ENCODE results near the gene CDC42BPA. TPM values are rescaled to one million over a fixed set of nuclear protein-coding genes. Genes with fewer than 3 reads are reported as not detected.
"Not testable (repeated sequence)": the region's sequence is repeated elsewhere in the genome, so short reads cannot be mapped to it uniquely, and the experiment has no call there.

CDC42BPA gene
- total and polyA plus RNA-seq, 2 of the 13 experiments (the other 11 are each of a cell fraction or from before 2014, with no cell fraction given), result 6.5 to 16.0 TPM

GRCh38 chr1:227281371-227281770 lies 36.9 kb downstream of the CDC42BPA start (continued):
- TF ChIP-seq, protein P1, sequence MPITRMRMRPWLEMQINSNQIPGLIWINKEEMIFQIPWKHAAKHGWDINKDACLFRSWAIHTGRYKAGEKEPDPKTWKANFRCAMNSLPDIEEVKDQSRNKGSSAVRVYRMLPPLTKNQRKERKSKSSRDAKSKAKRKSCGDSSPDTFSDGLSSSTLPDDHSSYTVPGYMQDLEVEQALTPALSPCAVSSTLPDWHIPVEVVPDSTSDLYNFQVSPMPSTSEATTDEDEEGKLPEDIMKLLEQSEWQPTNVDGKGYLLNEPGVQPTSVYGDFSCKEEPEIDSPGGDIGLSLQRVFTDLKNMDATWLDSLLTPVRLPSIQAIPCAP (CRISPR knock-in tag; IDR thresholded peaks at IDR 0.05; ENCODE audit: low read depth), result no peak
- TF ChIP-seq ZNF383 (CRISPR knock-in tag; IDR thresholded peaks at IDR 0.05; ENCODE audit: borderline replicate concordance) (no peak), NR1H2 (CRISPR knock-in tag; IDR thresholded peaks at IDR 0.05; ENCODE audit: borderline replicate concordance, low read depth) (no peak)

DNA sequence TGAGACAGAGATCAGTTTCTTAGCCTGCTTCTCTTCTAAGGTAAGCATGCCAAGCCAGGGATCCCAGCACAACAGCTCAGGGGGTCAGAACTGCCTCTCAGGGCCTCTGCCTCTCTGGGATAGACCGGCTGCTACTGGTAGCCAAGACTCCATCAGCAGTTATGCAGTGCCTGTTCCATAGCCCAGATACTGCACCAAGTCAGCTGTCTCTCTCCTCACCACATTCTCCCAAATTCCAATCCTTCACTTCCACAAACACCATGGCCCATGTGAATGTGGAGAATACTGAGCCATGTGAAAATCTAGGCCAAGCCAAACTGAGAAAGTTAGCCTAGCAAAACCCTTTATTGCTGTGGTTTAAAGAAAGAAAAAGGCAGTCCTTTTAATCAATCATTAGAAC lies 37.5 kb downstream of the CDC42BPA start:
- ChIA-PET POLR2A (no interaction called here), CTCF (ENCODE audit: low intra/inter-chr PET ratio, low total read pairs) (no interaction called here)
- no TSS peak for BruUV-seq (replicated peaks)
- 0 out of 5 replicates have a peak, but pooled peaks cover 0 to 3% of the 10 kb centered on the region in 2 experiments for H3K36me3 ChIP-seq (replicated peaks in 1 of 2; ENCODE audit: control insufficient read depth in 1 of 2, insufficient read depth in 2 of 2, low read length in 2 of 2)
- H3K9ac ChIP-seq (ENCODE audit: insufficient read depth, low read depth, low read length), result no peak overlapping the region
- DNase-seq (ENCODE audit: low spot score), result no peak
- H3K4me1 ChIP-seq (ENCODE audit: insufficient read depth, low read length), result no peaks in the 10 kb centered on the region
- intact Hi-C loops (cut with micrococcal nuclease; ENCODE audit: unreplicated experiment), result no loop called here
- H4K20me1 ChIP-seq (ENCODE audit: insufficient read depth, low read length), result 0 out of 2 replicates have a peak, but pooled peaks cover 2% of the 10 kb centered on the region
- H3K9me3 ChIP-seq (ENCODE audit: low read length), result peaks cover 7% of the 10 kb centered on the region
- H3K79me2 ChIP-seq (ENCODE audit: insufficient read depth, low read length), result peaks cover 7% of the 10 kb centered on the region
- FAIRE-seq, result no peak
- no peak overlapping the region for H2AFZ ChIP-seq (ENCODE audit: low read length)
- WGBS (ENCODE audit: low lambda C conversion rate), result 69% methylated on average over 1 of the region's 1 CpG
- peak; percentile 96 for TF ChIP-seq ZNF317 (CRISPR knock-in tag; IDR thresholded peaks at IDR 0.05)
- no peak for TF ChIP-seq KLF13 (CRISPR knock-in tag; IDR thresholded peaks at IDR 0.05)
- H3K4me2 ChIP-seq (ENCODE audit: low read depth, low read length), result no peak overlapping the region
- no peak overlapping the region for H3K27ac ChIP-seq (ENCODE audit: extremely low read length, insufficient read depth, low read length)
- H3K27me3 ChIP-seq (ENCODE audit: control insufficient read depth in 1 of 2, insufficient read depth in 2 of 2, low read length in 2 of 2), result no peaks in the 10 kb centered on the region
- no peak overlapping the region for H3K4me3 ChIP-seq (replicated peaks in 1 of 3; ENCODE audit: insufficient read depth in 1 of 3, low read depth in 2 of 3, low read length in 3 of 3)
- in situ Hi-C loops (cut with HindIII; ENCODE audit: extremely low pct_ligation_motif_present, low pct_unique_long_range_greater_than_20kb), result no loop called here
- ATAC-seq, result no peak

DNA sequence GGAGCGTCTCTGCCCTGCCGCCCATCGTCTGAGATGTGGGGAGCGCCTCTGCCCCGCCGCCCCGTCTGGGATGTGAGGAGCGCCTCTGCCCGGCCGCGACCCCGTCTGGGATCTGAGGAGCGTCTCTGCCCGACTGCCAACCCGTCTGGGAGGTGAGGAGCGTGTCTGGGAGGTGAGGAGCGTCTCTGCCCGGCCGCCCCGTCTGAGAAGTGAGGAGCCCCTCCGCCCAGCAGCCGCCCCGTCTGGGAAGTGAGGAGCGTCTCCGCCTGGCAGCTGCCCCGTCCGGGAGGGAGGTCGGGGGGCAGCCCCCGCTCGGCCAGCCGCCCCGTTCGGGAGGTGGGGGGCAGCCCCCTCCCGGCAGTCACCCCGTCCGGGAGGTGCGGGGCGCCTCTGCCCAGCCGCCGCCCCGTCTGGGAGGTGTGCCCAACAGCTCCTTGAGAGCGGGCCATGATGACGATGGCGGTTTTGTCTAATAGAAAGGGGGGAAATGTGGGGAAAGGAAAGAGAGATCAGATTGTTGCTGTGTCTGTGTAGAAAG lies 42.1 kb downstream of the CDC42BPA start:
- H3K4me1 ChIP-seq (ENCODE audit: insufficient read depth, low read length); H3K27ac ChIP-seq (ENCODE audit: extremely low read length, insufficient read depth, low read length); intact Hi-C loops (cut with micrococcal nuclease; ENCODE audit: unreplicated experiment); CTCF ChIA-PET (ENCODE audit: low intra/inter-chr PET ratio, low total read pairs); H3K9me3 ChIP-seq (ENCODE audit: low read length); in situ Hi-C loops (cut with HindIII; ENCODE audit: extremely low pct_ligation_motif_present, low pct_unique_long_range_greater_than_20kb); ATAC-seq; POLR2A ChIA-PET; DNase-seq (ENCODE audit: low spot score); H3K36me3 ChIP-seq (replicated peaks in 1 of 2; ENCODE audit: control insufficient read depth in 1 of 2, insufficient read depth in 2 of 2, low read length in 2 of 2); H3K9ac ChIP-seq (ENCODE audit: insufficient read depth, low read depth, low read length); H3K4me2 ChIP-seq (ENCODE audit: low read depth, low read length); H3K27me3 ChIP-seq (ENCODE audit: control insufficient read depth in 1 of 2, insufficient read depth in 2 of 2, low read length in 2 of 2); H3K4me3 ChIP-seq (replicated peaks in 1 of 3; ENCODE audit: insufficient read depth in 1 of 3, low read depth in 2 of 3, low read length in 3 of 3); FAIRE-seq; H2AFZ ChIP-seq (ENCODE audit: low read length); BruUV-seq (replicated peaks): not testable (repeated sequence)
- WGBS (ENCODE audit: low lambda C conversion rate), result 95% methylated on average over 34 of the region's 44 CpGs
- Histone ChIP-seq H3K79me2 (ENCODE audit: insufficient read depth, low read length) (peaks cover 12% of the 10 kb centered on the region), H4K20me1 (ENCODE audit: insufficient read depth, low read length) (peaks cover 15% of the 10 kb centered on the region; the same call in 1 of the 2 replicates)
